Measurements from ENCODE around the gene RCOR3. TPM values are rescaled to one million over a fixed set of nuclear protein-coding genes. Genes with fewer than 3 reads are reported as not detected.

RCOR3 gene
- total RNA-seq, 1 donor from 2014 or later: 44.8 TPM

GRCh38 chr1:211355873-211356272 is 96.7 kb downstream of the RCOR3 start:
- Mint-ChIP-seq H3K36me3 (peaks cover 4% of the 10 kb centered on the region), H3K4me3 (no peak overlapping the region)
- TF ChIP-seq EZH2phosphoT487 (IDR thresholded peaks at IDR 0.05) (no peak), CTCF (IDR thresholded peaks at IDR 0.05) (no peak), EZH2 (IDR thresholded peaks at IDR 0.05) (no peak)

GRCh38 chr1:211356723-211357407 is 97.7 kb downstream of the RCOR3 start:
- no peaks in the 10 kb centered on the region for H3K36me3 ChIP-seq
- H3K9me3 Mint-ChIP-seq: peaks cover 8% of the 10 kb centered on the region
- no peaks in the 10 kb centered on the region for H3K4me1 Mint-ChIP-seq
- no peak overlapping the region for H3K4me2 ChIP-seq
- no peaks in the 10 kb centered on the region for H3K4me1 ChIP-seq
- H3K9me3 ChIP-seq (ENCODE audit: low read depth): no peaks in the 10 kb centered on the region
- H3K27ac Mint-ChIP-seq: no peak overlapping the region
- H3K4me3 Mint-ChIP-seq: no peak overlapping the region
- no peaks in the 10 kb centered on the region for H4K20me1 ChIP-seq (ENCODE audit: low read depth)
- peaks cover 4% of the 10 kb centered on the region for H3K36me3 Mint-ChIP-seq
- no peak overlapping the region for H3K27ac ChIP-seq
- TF ChIP-seq EZH2phosphoT487 (IDR thresholded peaks at IDR 0.05) (no peak), EZH2 (IDR thresholded peaks at IDR 0.05) (no peak), CTCF (IDR thresholded peaks at IDR 0.05) (no peak)
- DNase-seq (ENCODE audit: low spot score): no peak
- H3K79me2 ChIP-seq (ENCODE audit: low read depth): no peaks in the 10 kb centered on the region
- H2AFZ ChIP-seq (replicated peaks): no peak overlapping the region
- no peak overlapping the region for H3K4me3 ChIP-seq
- H3K9ac ChIP-seq: no peak overlapping the region
- no peaks in the 10 kb centered on the region for H3F3A ChIP-seq (ENCODE audit: low read depth)
- H3K27me3 ChIP-seq: no peaks in the 10 kb centered on the region
- no peaks in the 10 kb centered on the region for H3K27me3 Mint-ChIP-seq (ENCODE audit: insufficient read depth, low read depth)

More at GRCh38 chr1:211355873-211356272, 96.7 kb downstream of the RCOR3 start:
- no peaks in the 10 kb centered on the region for H3K4me1 Mint-ChIP-seq
- H3K9me3 ChIP-seq (ENCODE audit: low read depth): no peaks in the 10 kb centered on the region
- no peaks in the 10 kb centered on the region for H3F3A ChIP-seq (ENCODE audit: low read depth)
- H2AFZ ChIP-seq (replicated peaks): no peak overlapping the region
- H3K27me3 ChIP-seq: no peaks in the 10 kb centered on the region
- no peaks in the 10 kb centered on the region for H4K20me1 ChIP-seq (ENCODE audit: low read depth)
- H3K9ac ChIP-seq: no peak overlapping the region
- no peak overlapping the region for H3K27ac Mint-ChIP-seq
- DNase-seq (ENCODE audit: low spot score): no peak
- no peaks in the 10 kb centered on the region for H3K36me3 ChIP-seq
- no peak overlapping the region for H3K4me2 ChIP-seq
- peaks cover 14% of the 10 kb centered on the region for H3K9me3 Mint-ChIP-seq
- H3K79me2 ChIP-seq (ENCODE audit: low read depth): no peaks in the 10 kb centered on the region
- H3K27me3 Mint-ChIP-seq (ENCODE audit: insufficient read depth, low read depth): peaks cover 3% of the 10 kb centered on the region
- H3K4me1 ChIP-seq: no peaks in the 10 kb centered on the region
- no peak overlapping the region for H3K27ac ChIP-seq
- H3K4me3 ChIP-seq: no peak overlapping the region

GRCh38 chr1:211358685-211359084 is 99.5 kb downstream of the RCOR3 start:
- no peaks in the 10 kb centered on the region for H3K4me1 ChIP-seq
- no peaks in the 10 kb centered on the region for H3K9me3 ChIP-seq (ENCODE audit: low read depth)
- no peak overlapping the region for H3K4me2 ChIP-seq
- H3F3A ChIP-seq (ENCODE audit: low read depth): no peaks in the 10 kb centered on the region
- no peak for DNase-seq (ENCODE audit: low spot score)
- Mint-ChIP-seq H3K4me3 (no peak overlapping the region), H3K27me3 (ENCODE audit: insufficient read depth, low read depth) (no peaks in the 10 kb centered on the region), H3K27ac (no peak overlapping the region), H3K4me1 (no peaks in the 10 kb centered on the region), H3K36me3 (no peaks in the 10 kb centered on the region), H3K9me3 (no peaks in the 10 kb centered on the region)
- no peak overlapping the region for H3K27ac ChIP-seq
- H3K4me3 ChIP-seq: no peak overlapping the region
- TF ChIP-seq EZH2phosphoT487 (IDR thresholded peaks at IDR 0.05): no peak
- no peak for TF ChIP-seq EZH2 (IDR thresholded peaks at IDR 0.05)
- no peak for TF ChIP-seq CTCF (IDR thresholded peaks at IDR 0.05)
- no peaks in the 10 kb centered on the region for H3K27me3 ChIP-seq
- no peaks in the 10 kb centered on the region for H3K36me3 ChIP-seq
- no peaks in the 10 kb centered on the region for H4K20me1 ChIP-seq (ENCODE audit: low read depth)
- no peak overlapping the region for H2AFZ ChIP-seq (replicated peaks)
- H3K9ac ChIP-seq: no peak overlapping the region
- H3K79me2 ChIP-seq (ENCODE audit: low read depth): no peaks in the 10 kb centered on the region
